GM12875 (cell line): ENCODE results near the gene PEX11A.

Source experiments
- H3K4me3 ChIP-seq: one replicate; pipeline ENCODE4 v1.5.1; 2011; ENCODE audit warnings: low read depth, low read length, control low read depth
- CTCF ChIP-seq: IDR thresholded peaks from 2 replicates; pipeline ENCODE4 v1.5.1; 2011; ENCODE audit warnings: low read depth, mild to moderate bottlenecking, control low read depth, inconsistent platforms, low read length, moderate library complexity, borderline replicate concordance; ENCODE audit not compliant: insufficient read depth

PEX11A gene

GRCh38 chr15:89642106-89642505 lies 48.4 kb downstream of the PEX11A start:
- no peak for TF ChIP-seq CTCF
- no peak overlapping the region for H3K4me3 ChIP-seq

- H3K4me3 ChIP-seq, result no peak overlapping the region
- no peak for TF ChIP-seq CTCF
Observed at GRCh38 chr15:89641053-89641452, 49.5 kb downstream of the PEX11A start.

- H3K4me3 ChIP-seq, result no peak overlapping the region
- TF ChIP-seq CTCF, result no peak
Observed at GRCh38 chr15:89640245-89640644, 50.3 kb downstream of the PEX11A start.

- no peak overlapping the region for H3K4me3 ChIP-seq
- no peak for TF ChIP-seq CTCF
Observed at GRCh38 chr15:89633585-89633984, 57.0 kb downstream of the PEX11A start.

- no peak overlapping the region for H3K4me3 ChIP-seq
- TF ChIP-seq CTCF, result no peak
Observed at GRCh38 chr15:89632563-89633430, 57.8 kb downstream of the PEX11A start.

GRCh38 chr15:89631902-89632264 lies 58.7 kb downstream of the PEX11A start:
- no peak overlapping the region for H3K4me3 ChIP-seq
- TF ChIP-seq CTCF, result no peak
